Islet of Langerhans (tissue), 1 donor: Measurements from ENCODE around the gene BTBD9.

Experiments
- FAIRE-seq: peaks from one replicate; lab custom pipeline; 2011; peaks lifted over from hg19 to GRCh38; lab: Jason Lieb, UNC

The BTBD9 gene

GRCh38 chr6:38283734-38284362, 355.9 kb downstream of the BTBD9 start:
- no peak for FAIRE-seq

GRCh38 chr6:38282911-38283310, 356.8 kb downstream of the BTBD9 start:
- FAIRE-seq, result no peak

GRCh38 chr6:38281126-38281525, 358.6 kb downstream of the BTBD9 start:
- no peak for FAIRE-seq

GRCh38 chr6:38279963-38280588, 359.7 kb downstream of the BTBD9 start:
- no peak for FAIRE-seq

GRCh38 chr6:38279423-38279822, 360.3 kb downstream of the BTBD9 start:
- FAIRE-seq, result no peak

- no peak for FAIRE-seq
Measured at GRCh38 chr6:38273325-38273724, 366.4 kb downstream of the BTBD9 start.

GRCh38 chr6:38272222-38272621, 367.5 kb downstream of the BTBD9 start:
- FAIRE-seq, result no peak

- FAIRE-seq, result no peak
Measured at GRCh38 chr6:38271081-38271480, 368.6 kb downstream of the BTBD9 start.

- FAIRE-seq, result no peak
Measured at GRCh38 chr6:38270367-38270766, 369.4 kb downstream of the BTBD9 start.

GRCh38 chr6:38269461-38270172, 370.1 kb downstream of the BTBD9 start:
- no peak for FAIRE-seq

GRCh38 chr6:38268342-38268741, 371.4 kb downstream of the BTBD9 start:
- FAIRE-seq, result no peak

- no peak for FAIRE-seq
Measured at GRCh38 chr6:38266921-38267354, 372.8 kb downstream of the BTBD9 start.

- no peak for FAIRE-seq
Measured at GRCh38 chr6:38264605-38265004, 375.1 kb downstream of the BTBD9 start.

- FAIRE-seq, result no peak
Measured at GRCh38 chr6:38262609-38263008, 377.1 kb downstream of the BTBD9 start.

- FAIRE-seq, result no peak
Measured at GRCh38 chr6:38262026-38262425, 377.7 kb downstream of the BTBD9 start.

GRCh38 chr6:38261626-38262025, 378.1 kb downstream of the BTBD9 start:
- no peak for FAIRE-seq

GRCh38 chr6:38259736-38260135, 380.0 kb downstream of the BTBD9 start:
- no peak for FAIRE-seq

- FAIRE-seq, result no peak
Measured at GRCh38 chr6:38248500-38249234, 391.1 kb downstream of the BTBD9 start.

- no peak for FAIRE-seq
Measured at GRCh38 chr6:38245295-38245694, 394.4 kb downstream of the BTBD9 start.

- no peak for FAIRE-seq
Measured at GRCh38 chr6:38244869-38245268, 394.9 kb downstream of the BTBD9 start.

GRCh38 chr6:38241200-38241871, 398.4 kb downstream of the BTBD9 start:
- FAIRE-seq, result no peak

GRCh38 chr6:38239719-38240451, 399.8 kb downstream of the BTBD9 start:
- peak; percentile 41 for FAIRE-seq
